ENCODE measurements around the gene PLEKHJ1.

PLEKHJ1 gene

GRCh38 chr19:2249010-2249866, 13.1 kb upstream of the PLEKHJ1 start, which contains the start of gene AMH:
TSS of gene AMH (plus strand) at chr19:2249323. CDS start at chr19:2249333, 10 bp downstream.
- no peak for DNase-seq

- DNase-seq, result no peak
These were observed 12.2 kb upstream of the PLEKHJ1 start for GRCh38 chr19:2248136-2249009.

- DNase-seq, result no peak
These were observed 11.4 kb upstream of the PLEKHJ1 start for GRCh38 chr19:2247433-2248101.

- DNase-seq, result no peak
These were observed 10.8 kb upstream of the PLEKHJ1 start for GRCh38 chr19:2246801-2247361.

- no peak for DNase-seq
These were observed 10.0 kb upstream of the PLEKHJ1 start for GRCh38 chr19:2246014-2246620.

- no peak for DNase-seq
These were observed 9.1 kb upstream of the PLEKHJ1 start for GRCh38 chr19:2245273-2245672.

GRCh38 chr19:2244486-2244885, 8.4 kb upstream of the PLEKHJ1 start:
- no peak for DNase-seq

GRCh38 chr19:2244125-2244411, 7.9 kb upstream of the PLEKHJ1 start:
- DNase-seq, result no peak

GRCh38 chr19:2243274-2244124, 7.4 kb upstream of the PLEKHJ1 start:
- no peak for DNase-seq

- no peak for DNase-seq
These were observed 6.7 kb upstream of the PLEKHJ1 start for GRCh38 chr19:2242816-2243215.

GRCh38 chr19:2242092-2242537, 6.0 kb upstream of the PLEKHJ1 start:
- DNase-seq, result no peak

- DNase-seq, result no peak
These were observed 5.0 kb upstream of the PLEKHJ1 start for GRCh38 chr19:2240881-2241760.

GRCh38 chr19:2239771-2240770, 3.9 kb upstream of the PLEKHJ1 start:
- peak; percentile 73 to 80 for DNase-seq

GRCh38 chr19:2239173-2239572, 3.0 kb upstream of the PLEKHJ1 start:
- peak in 1 of 2 experiments; percentile 19 for DNase-seq

GRCh38 chr19:2237869-2238153, 1.7 kb upstream of the PLEKHJ1 start:
- no peak for DNase-seq

- DNase-seq, result no peak
These were observed 1.1 kb upstream of the PLEKHJ1 start for GRCh38 chr19:2237051-2237868.

GRCh38 chr19:2236064-2236313, 140 bp downstream of the PLEKHJ1 start:
- no peak for DNase-seq

- peak in 1 of 2 experiments; percentile 11 for DNase-seq
These were observed 607 bp downstream of the PLEKHJ1 start for GRCh38 chr19:2235381-2236063.

All from Kasumi-1 (cell line).